GM12865 (cell line): ENCODE data around the gene SLC25A40.

ENCODE experiments used
- DNase-seq: peaks from one replicate; pipeline ENCODE4 v3.0.0; 2010; ENCODE audit warnings: low read depth
- H3K4me3 ChIP-seq: 2 replicates; pipeline ENCODE4 v1.5.1; 2011; ENCODE audit warnings: mild to moderate bottlenecking, low read depth, low read length, control low read depth
- CTCF ChIP-seq: IDR thresholded peaks from 2 replicates; pipeline ENCODE4 v1.5.1; 2011; ENCODE audit warnings: low read length, control low read depth, low read depth, inconsistent platforms; ENCODE audit not compliant: insufficient read depth; ENCODE audit errors: missing control alignments

The SLC25A40 gene

GRCh38 chr7:87899255-87899654 lies 23.1 kb upstream of the SLC25A40 start:
- no peak for DNase-seq
- no peak overlapping the region for H3K4me3 ChIP-seq
- TF ChIP-seq CTCF, result no peak

- no peak overlapping the region for H3K4me3 ChIP-seq
- TF ChIP-seq CTCF, result no peak
- no peak for DNase-seq
These were observed 19.2 kb upstream of the SLC25A40 start for GRCh38 chr7:87895363-87895762.

- no peak overlapping the region for H3K4me3 ChIP-seq
These were observed 10.7 kb upstream of the SLC25A40 start for GRCh38 chr7:87886875-87887274.

GRCh38 chr7:87885018-87885417 lies 8.9 kb upstream of the SLC25A40 start:
- no peak for DNase-seq
- H3K4me3 ChIP-seq, result no peak overlapping the region
- no peak for TF ChIP-seq CTCF

More at GRCh38 chr7:87886875-87887274, 10.7 kb upstream of the SLC25A40 start:
- TF ChIP-seq CTCF, result no peak
- DNase-seq, result peak; percentile 18

GRCh38 chr7:87882151-87882937 lies 6.2 kb upstream of the SLC25A40 start:
- no peak for DNase-seq
- no peak for TF ChIP-seq CTCF

GRCh38 chr7:87878208-87878735 lies 2.1 kb upstream of the SLC25A40 start:
- no peak for TF ChIP-seq CTCF
- H3K4me3 ChIP-seq, result peak overlapping the region; percentile 100
- no peak for DNase-seq

More at GRCh38 chr7:87882151-87882937, 6.2 kb upstream of the SLC25A40 start:
- H3K4me3 ChIP-seq, result no peak overlapping the region
